Upper lobe of left lung (tissue), 4 donors: ENCODE measurements around the gene ATAD5.

Experiments used
- CTCF ChIP-seq, 6 experiments: fragments of 450-650 bp in 4 of 6; fragments of 200-600 bp in 2 of 6; sonication (generic) in 2 of 6; IDR thresholded peaks; one replicate each; pipeline ENCODE4 v1.5.1; 2016 to 2019; ENCODE audit warnings: antibody characterized with exemption in 6 of 6
- POLR2AphosphoS5 ChIP-seq, 2 donors: sonication (generic); formaldehyde crosslinking; IDR thresholded peaks; one replicate each; pipeline ENCODE4 v1.5.1; 2017; ENCODE audit warnings: antibody characterized with exemption in 2 of 2

- no peak for TF ChIP-seq POLR2AphosphoS5 (IDR thresholded peaks at IDR 0.05)
- no peak for TF ChIP-seq CTCF (IDR thresholded peaks at IDR 0.05)
Measured at GRCh38 chr17:30942308-30943079, 110.7 kb downstream of the ATAD5 start.
